Calu3 (cell line): ENCODE measurements around the gene ANKS1A. TPM values are rescaled to one million over a fixed set of nuclear protein-coding genes. Genes with fewer than 3 reads are reported as not detected.

ENCODE experiments used
- BruUV-seq: library from RNA; stranded (reverse); fragments of 400-500 nt; replicated peaks from 2 replicates; lab custom pipeline; 2021; lab: Mats Ljungman, UMichigan
- CTCF ChIA-PET: fragments of 300-600 bp; sonication (Branson Sonifier 250); formaldehyde crosslinking; loops from one replicate; lab custom pipeline; 2022; ENCODE audit warnings: antibody characterized with exemption; lab: Charles Lee
- DNase-seq: peaks from one replicate; pipeline ENCODE4 v3.0.0; 2022
- H3K27ac Mint-ChIP-seq: one replicate; pipeline ENCODE4 v1.8.0; 2022; ENCODE audit warnings: mixed read lengths; ENCODE audit not compliant: unreplicated experiment
- H3K27me3 Mint-ChIP-seq: one replicate; pipeline ENCODE4 v1.8.0; 2022; ENCODE audit warnings: mixed read lengths; ENCODE audit not compliant: unreplicated experiment
- H3K36me3 Mint-ChIP-seq: one replicate; pipeline ENCODE4 v1.8.0; 2022; ENCODE audit warnings: mild to moderate bottlenecking, moderate library complexity, mixed read lengths; ENCODE audit not compliant: insufficient read depth, unreplicated experiment
- H3K4me1 Mint-ChIP-seq: one replicate; pipeline ENCODE4 v1.8.0; 2022; ENCODE audit warnings: mild to moderate bottlenecking, low read depth, mixed read lengths; ENCODE audit not compliant: unreplicated experiment
- H3K4me3 Mint-ChIP-seq: one replicate; pipeline ENCODE4 v1.8.0; 2022; ENCODE audit warnings: mild to moderate bottlenecking, low read depth, moderate library complexity, mixed read lengths; ENCODE audit not compliant: unreplicated experiment
- H3K9me3 Mint-ChIP-seq: one replicate; pipeline ENCODE4 v1.8.0; 2022; ENCODE audit warnings: low read depth, mixed read lengths; ENCODE audit not compliant: unreplicated experiment
- CTCF ChIP-seq: fragments of 200-600 bp; IDR thresholded peaks from one replicate; pipeline ENCODE4 v1.8.0; 2022; ENCODE audit warnings: antibody characterized with exemption; ENCODE audit not compliant: unreplicated experiment
- intact Hi-C: fragments of 100-400 bp; cut with micrococcal nuclease; formaldehyde crosslinking; loops from one replicate; pipeline ENCODE4 v1.10.0; 2022; ENCODE audit not compliant: unreplicated experiment
- total RNA-seq: library from RNA; stranded (reverse); gene quantifications from 2 replicates; pipeline ENCODE4 v1.2.3, GENCODE V29; 2022

ANKS1A gene
- total RNA-seq, 1 experiment from 2014 or later, result 60.3 TPM

GRCh38 chr6:35079311-35080000 lies 190.4 kb downstream of the ANKS1A start:
- intact Hi-C loops, result no loop called here
- Mint-ChIP-seq H3K4me1 (no peaks in the 10 kb centered on the region), H3K4me3 (no peak overlapping the region), H3K9me3 (no peaks in the 10 kb centered on the region), H3K36me3 (peaks cover 21% of the 10 kb centered on the region), H3K27ac (no peak overlapping the region), H3K27me3 (no peaks in the 10 kb centered on the region)
- no peak for TF ChIP-seq CTCF
- no peak for DNase-seq
- CTCF ChIA-PET, result interaction anchor here (0.9 kb wide), 1 partner anchor 92 kb away, joined by 3 read pairs; no protein-coding TSS in a partner anchor
- no TSS peak for BruUV-seq

GRCh38 chr6:35080016-35080680 lies 191.1 kb downstream of the ANKS1A start:
- H3K36me3 Mint-ChIP-seq, result peaks cover 14% of the 10 kb centered on the region
- H3K4me1 Mint-ChIP-seq, result no peaks in the 10 kb centered on the region
- DNase-seq, result no peak
- H3K9me3 Mint-ChIP-seq, result no peaks in the 10 kb centered on the region
- no peak for TF ChIP-seq CTCF
- CTCF ChIA-PET, result interaction anchor here (0.9 kb wide), 1 partner anchor 93 kb away, joined by 3 read pairs; no protein-coding TSS in a partner anchor
- BruUV-seq, result no TSS peak
- H3K4me3 Mint-ChIP-seq, result no peak overlapping the region
- intact Hi-C loops, result no loop called here
- H3K27me3 Mint-ChIP-seq, result no peaks in the 10 kb centered on the region
- no peak overlapping the region for H3K27ac Mint-ChIP-seq

DNA sequence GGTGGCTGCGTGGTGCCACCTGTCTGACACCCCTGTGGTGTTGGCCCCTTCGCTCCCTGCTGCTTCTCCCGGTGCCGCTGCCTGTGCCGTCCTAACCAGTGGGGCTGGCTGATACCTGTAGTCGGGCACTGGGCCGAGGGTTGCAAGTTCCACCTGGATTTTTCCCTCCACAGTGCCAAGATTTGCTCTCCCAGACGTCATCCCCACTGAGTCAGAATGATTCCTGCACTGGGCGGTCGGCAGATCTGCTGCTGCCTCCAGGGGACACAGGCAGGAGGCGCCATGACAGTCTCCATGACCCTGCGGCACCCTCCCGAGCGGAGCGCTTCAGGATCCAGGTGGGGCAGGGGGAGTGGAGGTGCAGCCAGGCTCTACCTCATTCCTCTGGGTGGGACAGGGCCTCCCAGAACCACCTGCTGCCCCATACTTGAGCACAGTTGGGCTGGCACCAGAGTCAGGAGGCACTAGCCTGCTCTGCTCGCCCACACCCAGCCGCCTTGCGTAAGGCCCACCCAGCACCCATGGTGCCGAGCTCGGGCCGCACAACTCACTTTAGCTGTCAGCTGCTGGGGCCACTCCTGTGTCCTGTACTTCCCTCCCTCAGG lies 191.9 kb downstream of the ANKS1A start:
- H3K36me3 Mint-ChIP-seq, result peaks cover 14% of the 10 kb centered on the region
- H3K4me3 Mint-ChIP-seq, result no peak overlapping the region
- H3K9me3 Mint-ChIP-seq, result no peaks in the 10 kb centered on the region
- CTCF ChIA-PET, result no interaction called here
- intact Hi-C loops, result no loop called here
- H3K27me3 Mint-ChIP-seq, result no peaks in the 10 kb centered on the region
- BruUV-seq, result no TSS peak
- peak; percentile 7 for TF ChIP-seq CTCF
- H3K27ac Mint-ChIP-seq, result no peak overlapping the region
- H3K4me1 Mint-ChIP-seq, result no peaks in the 10 kb centered on the region
- no peak for DNase-seq

GRCh38 chr6:35081426-35081851 lies 192.4 kb downstream of the ANKS1A start:
- Mint-ChIP-seq H3K4me3 (no peak overlapping the region), H3K4me1 (no peaks in the 10 kb centered on the region), H3K36me3 (peaks cover 14% of the 10 kb centered on the region), H3K9me3 (no peaks in the 10 kb centered on the region), H3K27me3 (no peaks in the 10 kb centered on the region), H3K27ac (no peak overlapping the region)
- intact Hi-C loops, result no loop called here
- TF ChIP-seq CTCF, result peak; percentile 11
- DNase-seq, result no peak
- CTCF ChIA-PET, result no interaction called here
- no TSS peak for BruUV-seq
